ENCODE results near the gene FHL5. TPM values are rescaled to one million over a fixed set of nuclear protein-coding genes. Genes with fewer than 3 reads are reported as not detected.

Gene FHL5
- total and polyA plus RNA-seq, 3 donors from 2014 or later, result 23.3 to 94.5 (median 38.2) TPM

DNA sequence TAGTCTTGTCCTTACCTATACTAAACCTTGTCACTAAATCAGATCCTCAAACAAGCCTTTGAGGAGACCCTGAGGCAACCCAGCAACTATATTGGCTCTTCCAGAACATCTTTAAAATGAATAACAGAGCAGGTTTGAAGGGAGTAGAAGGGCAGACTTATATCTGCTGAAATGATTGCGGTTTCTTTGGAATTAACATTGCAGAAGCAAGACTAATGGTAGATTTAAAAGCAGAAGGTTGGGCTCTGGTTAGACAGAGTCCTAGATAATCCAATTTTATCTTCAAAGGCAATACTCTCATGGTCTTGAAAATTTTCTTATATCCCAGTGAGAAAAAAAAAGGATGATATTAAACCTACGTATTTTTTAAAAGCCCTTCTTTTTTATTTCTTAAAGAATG is 19.1 kb downstream of the FHL5 start:
- DNase-seq, result no peak
- peak overlapping the region in 1 of 2 donors; percentile 74 for H3K27ac ChIP-seq
- no peaks in the 10 kb centered on the region for H3K4me1 ChIP-seq
- intact Hi-C loops (cut with DNase I; ENCODE audit: low total_unique reads), result no loop called here
- H3K4me3 ChIP-seq, result no peak overlapping the region
- no peaks in the 10 kb centered on the region for H3K36me3 ChIP-seq (ENCODE audit: low read depth, missing control alignments)
- no peak for TF ChIP-seq POLR2A (IDR thresholded peaks at IDR 0.05)
- TF ChIP-seq, protein P1, sequence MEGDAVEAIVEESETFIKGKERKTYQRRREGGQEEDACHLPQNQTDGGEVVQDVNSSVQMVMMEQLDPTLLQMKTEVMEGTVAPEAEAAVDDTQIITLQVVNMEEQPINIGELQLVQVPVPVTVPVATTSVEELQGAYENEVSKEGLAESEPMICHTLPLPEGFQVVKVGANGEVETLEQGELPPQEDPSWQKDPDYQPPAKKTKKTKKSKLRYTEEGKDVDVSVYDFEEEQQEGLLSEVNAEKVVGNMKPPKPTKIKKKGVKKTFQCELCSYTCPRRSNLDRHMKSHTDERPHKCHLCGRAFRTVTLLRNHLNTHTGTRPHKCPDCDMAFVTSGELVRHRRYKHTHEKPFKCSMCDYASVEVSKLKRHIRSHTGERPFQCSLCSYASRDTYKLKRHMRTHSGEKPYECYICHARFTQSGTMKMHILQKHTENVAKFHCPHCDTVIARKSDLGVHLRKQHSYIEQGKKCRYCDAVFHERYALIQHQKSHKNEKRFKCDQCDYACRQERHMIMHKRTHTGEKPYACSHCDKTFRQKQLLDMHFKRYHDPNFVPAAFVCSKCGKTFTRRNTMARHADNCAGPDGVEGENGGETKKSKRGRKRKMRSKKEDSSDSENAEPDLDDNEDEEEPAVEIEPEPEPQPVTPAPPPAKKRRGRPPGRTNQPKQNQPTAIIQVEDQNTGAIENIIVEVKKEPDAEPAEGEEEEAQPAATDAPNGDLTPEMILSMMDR (IDR thresholded peaks at IDR 0.05), result no peak
- WGBS, 2 donors, result 79 to 90% methylated on average over 2 of the region's 2 CpGs
- H3K27me3 ChIP-seq, result no peaks in the 10 kb centered on the region
- H3K9me3 ChIP-seq, result no peaks in the 10 kb centered on the region

DNA sequence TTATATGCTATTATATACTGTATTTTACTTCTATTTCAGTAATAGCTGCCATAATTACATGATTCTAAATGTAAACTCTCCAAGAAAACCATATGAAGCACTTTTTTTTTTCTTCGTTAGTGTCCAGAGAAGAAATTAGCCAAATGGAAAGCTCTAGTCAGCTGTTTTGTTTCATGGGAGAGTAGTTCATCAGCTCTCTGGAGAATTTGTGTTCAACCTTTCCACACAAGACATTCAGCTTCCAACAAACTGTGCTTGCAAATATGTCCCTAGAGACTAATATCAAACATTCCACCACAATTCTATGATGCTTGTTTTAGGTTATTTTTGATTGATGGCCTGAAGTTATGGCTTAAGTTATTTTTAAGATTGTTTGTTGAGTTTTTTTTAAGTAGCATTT is 19.5 kb downstream of the FHL5 start:
- H3K27ac ChIP-seq, result peak overlapping the region in 1 of 2 donors; percentile 74
- H3K9me3 ChIP-seq, result no peaks in the 10 kb centered on the region
- H3K27me3 ChIP-seq, result no peaks in the 10 kb centered on the region
- H3K4me1 ChIP-seq, result no peaks in the 10 kb centered on the region
- TF ChIP-seq, protein P1 (IDR thresholded peaks at IDR 0.05), result no peak
- WGBS, 2 donors, result 48 to 59% methylated on average over 1 of the region's 1 CpG
- H3K36me3 ChIP-seq (ENCODE audit: low read depth, missing control alignments), result no peaks in the 10 kb centered on the region
- DNase-seq, result no peak
- no peak overlapping the region for H3K4me3 ChIP-seq
- intact Hi-C loops (cut with DNase I; ENCODE audit: low total_unique reads), result no loop called here

DNA sequence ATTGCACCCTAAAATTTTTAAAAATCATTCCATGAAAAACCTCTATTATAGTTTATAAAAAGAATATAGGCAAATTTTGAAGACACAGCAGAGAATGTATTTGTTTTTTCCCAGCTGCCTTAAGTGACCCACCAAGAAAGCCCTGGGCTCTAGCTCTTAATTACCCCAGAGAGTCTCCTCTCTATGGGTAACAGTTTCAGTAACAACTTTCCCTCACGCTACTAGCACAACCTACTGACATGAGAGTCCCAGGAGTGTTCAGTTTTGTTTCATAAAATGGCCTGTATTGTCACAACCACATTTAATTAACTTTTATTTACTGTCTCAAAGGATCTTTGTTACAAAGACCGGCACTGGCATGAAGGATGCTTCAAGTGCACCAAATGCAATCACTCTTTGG is 41.5 kb downstream of the FHL5 start:
- Histone ChIP-seq H3K9me3 (no peaks in the 10 kb centered on the region), H3K27ac (no peak overlapping the region), H3K36me3 (ENCODE audit: low read depth, missing control alignments) (no peaks in the 10 kb centered on the region), H3K4me3 (no peak overlapping the region), H3K27me3 (no peaks in the 10 kb centered on the region), H3K4me1 (peaks cover 5% of the 10 kb centered on the region)
- intact Hi-C loops (cut with DNase I; ENCODE audit: low total_unique reads), result no loop called here
- TF ChIP-seq POLR2A (IDR thresholded peaks at IDR 0.05), result no peak
- TF ChIP-seq, protein P1 (IDR thresholded peaks at IDR 0.05), result no peak
- WGBS, 2 donors, result 68 to 79% methylated on average over 2 of the region's 2 CpGs
- DNase-seq, result no peak

DNA sequence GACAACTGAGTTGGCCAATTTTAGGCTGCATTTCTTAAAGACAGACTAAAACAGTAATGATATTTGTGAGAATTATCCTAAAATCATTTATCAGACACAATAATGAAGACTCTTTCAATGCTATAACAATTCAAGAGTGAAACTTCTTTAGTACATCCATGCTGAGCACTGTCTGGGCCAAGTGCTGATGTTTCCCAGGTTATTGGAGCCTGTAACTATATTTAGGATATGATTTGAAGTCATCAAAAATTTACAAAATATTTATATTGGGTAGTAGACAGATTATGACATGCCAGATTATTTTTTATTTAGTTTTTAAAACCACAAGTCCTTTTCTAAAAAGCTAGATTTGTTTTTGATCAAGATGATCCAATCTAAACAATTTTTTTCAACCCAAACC is 45.1 kb downstream of the FHL5 start:
- Histone ChIP-seq H3K27me3 (no peaks in the 10 kb centered on the region), H3K27ac (no peak overlapping the region), H3K4me1 (no peaks in the 10 kb centered on the region), H3K36me3 (ENCODE audit: low read depth, missing control alignments) (no peaks in the 10 kb centered on the region), H3K9me3 (no peaks in the 10 kb centered on the region), H3K4me3 (no peak overlapping the region)
- intact Hi-C loops (cut with DNase I; ENCODE audit: low total_unique reads), result no loop called here
- DNase-seq, result no peak
- TF ChIP-seq, protein P1 (IDR thresholded peaks at IDR 0.05), result no peak
- no peak for TF ChIP-seq POLR2A (IDR thresholded peaks at IDR 0.05)

DNA sequence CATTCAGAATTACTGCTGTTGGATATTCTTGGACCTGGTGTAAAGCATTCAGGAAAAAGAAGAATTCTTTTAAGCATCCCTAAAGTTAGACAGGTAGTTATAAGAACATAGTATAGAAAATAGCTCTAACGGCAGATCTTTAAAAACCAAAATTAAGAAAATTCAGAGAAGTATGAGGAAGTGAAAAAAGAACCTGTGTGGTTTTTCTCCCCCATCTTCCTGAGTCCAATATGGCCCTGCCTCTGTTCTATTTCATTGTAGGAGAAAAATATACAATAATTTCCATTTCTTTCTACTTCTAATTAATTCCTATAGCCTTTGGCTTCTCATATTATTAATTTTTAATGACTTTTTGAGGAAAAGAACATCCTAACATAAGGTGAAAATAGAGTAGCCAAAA is 47.1 kb downstream of the FHL5 start:
- whole genome bisulfite sequencing, 2 donors, result 85 to 97% methylated on average over 1 of the region's 1 CpG
- H3K4me1 ChIP-seq, result no peaks in the 10 kb centered on the region
- intact Hi-C loops (cut with DNase I; ENCODE audit: low total_unique reads), result no loop called here
- H3K4me3 ChIP-seq, result no peak overlapping the region
- H3K27ac ChIP-seq, result no peak overlapping the region
- H3K9me3 ChIP-seq, result no peaks in the 10 kb centered on the region
- H3K27me3 ChIP-seq, result no peaks in the 10 kb centered on the region
- no peak for DNase-seq
- no peak for TF ChIP-seq POLR2A (IDR thresholded peaks at IDR 0.05)
- TF ChIP-seq, protein P1 (IDR thresholded peaks at IDR 0.05), result no peak
- H3K36me3 ChIP-seq (ENCODE audit: low read depth, missing control alignments), result no peaks in the 10 kb centered on the region

Data from testis (tissue), 3 donors.